ENCODE results near the gene SLC15A1. TPM values are rescaled to one million over a fixed set of nuclear protein-coding genes. Genes with fewer than 3 reads are reported as not detected.

SLC15A1 gene
- total RNA-seq, 1 donor from 2014 or later = not detected

GRCh38 chr13:98796798-98797197 is 44.3 kb upstream of the SLC15A1 start:
- H3K36me3 ChIP-seq (ENCODE audit: control insufficient read depth, insufficient read depth, low read length) = peaks cover 13% of the 10 kb centered on the region
- H3K27me3 ChIP-seq (ENCODE audit: control insufficient read depth, insufficient read depth, low read length) = no peaks in the 10 kb centered on the region
- FAIRE-seq (no peak), DNase-seq (ENCODE audit: low read depth) (no peak)
- no peak overlapping the region for H3K4me3 ChIP-seq (ENCODE audit: low read depth, low read length)
- TF ChIP-seq, protein P1, sequence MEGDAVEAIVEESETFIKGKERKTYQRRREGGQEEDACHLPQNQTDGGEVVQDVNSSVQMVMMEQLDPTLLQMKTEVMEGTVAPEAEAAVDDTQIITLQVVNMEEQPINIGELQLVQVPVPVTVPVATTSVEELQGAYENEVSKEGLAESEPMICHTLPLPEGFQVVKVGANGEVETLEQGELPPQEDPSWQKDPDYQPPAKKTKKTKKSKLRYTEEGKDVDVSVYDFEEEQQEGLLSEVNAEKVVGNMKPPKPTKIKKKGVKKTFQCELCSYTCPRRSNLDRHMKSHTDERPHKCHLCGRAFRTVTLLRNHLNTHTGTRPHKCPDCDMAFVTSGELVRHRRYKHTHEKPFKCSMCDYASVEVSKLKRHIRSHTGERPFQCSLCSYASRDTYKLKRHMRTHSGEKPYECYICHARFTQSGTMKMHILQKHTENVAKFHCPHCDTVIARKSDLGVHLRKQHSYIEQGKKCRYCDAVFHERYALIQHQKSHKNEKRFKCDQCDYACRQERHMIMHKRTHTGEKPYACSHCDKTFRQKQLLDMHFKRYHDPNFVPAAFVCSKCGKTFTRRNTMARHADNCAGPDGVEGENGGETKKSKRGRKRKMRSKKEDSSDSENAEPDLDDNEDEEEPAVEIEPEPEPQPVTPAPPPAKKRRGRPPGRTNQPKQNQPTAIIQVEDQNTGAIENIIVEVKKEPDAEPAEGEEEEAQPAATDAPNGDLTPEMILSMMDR (IDR thresholded peaks at IDR 0.05; ENCODE audit: insufficient read depth, low read length, severe bottlenecking) = no peak

GRCh38 chr13:98796191-98796590 is 43.7 kb upstream of the SLC15A1 start:
- Histone ChIP-seq H3K36me3 (ENCODE audit: control insufficient read depth, insufficient read depth, low read length) (peaks cover 13% of the 10 kb centered on the region), H3K27me3 (ENCODE audit: control insufficient read depth, insufficient read depth, low read length) (no peaks in the 10 kb centered on the region), H3K4me3 (ENCODE audit: low read depth, low read length) (no peak overlapping the region)
- DNase-seq (ENCODE audit: low read depth) = no peak
- TF ChIP-seq, protein P1 (IDR thresholded peaks at IDR 0.05; ENCODE audit: insufficient read depth, low read length, severe bottlenecking) = no peak
- no peak for FAIRE-seq

DNA sequence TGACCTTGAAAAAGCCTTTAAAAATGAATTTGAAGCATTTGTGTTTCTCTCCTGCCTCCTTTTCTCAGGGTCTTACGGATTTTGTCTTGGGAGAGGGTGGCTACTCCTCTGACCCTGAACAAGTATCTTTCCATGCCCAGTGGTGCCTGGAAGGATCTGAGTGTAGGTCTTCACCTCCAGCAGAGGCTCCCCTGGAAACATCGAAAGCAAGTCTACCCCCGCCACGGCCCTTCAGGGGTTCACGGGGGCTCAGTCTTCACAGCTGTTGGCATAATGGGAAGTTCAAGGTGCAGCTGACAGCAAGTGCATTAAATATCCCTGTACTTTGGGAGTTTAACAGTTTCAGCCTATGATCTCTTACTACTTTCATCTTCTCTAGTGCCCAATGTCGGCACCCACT is 42.7 kb upstream of the SLC15A1 start:
- FAIRE-seq (no peak), DNase-seq (ENCODE audit: low read depth) (no peak)
- Histone ChIP-seq H3K27me3 (ENCODE audit: control insufficient read depth, insufficient read depth, low read length) (no peaks in the 10 kb centered on the region), H3K4me3 (ENCODE audit: low read depth, low read length) (no peak overlapping the region), H3K36me3 (ENCODE audit: control insufficient read depth, insufficient read depth, low read length) (peaks cover 12% of the 10 kb centered on the region)
- TF ChIP-seq, protein P1 (IDR thresholded peaks at IDR 0.05; ENCODE audit: insufficient read depth, low read length, severe bottlenecking) = no peak

DNA sequence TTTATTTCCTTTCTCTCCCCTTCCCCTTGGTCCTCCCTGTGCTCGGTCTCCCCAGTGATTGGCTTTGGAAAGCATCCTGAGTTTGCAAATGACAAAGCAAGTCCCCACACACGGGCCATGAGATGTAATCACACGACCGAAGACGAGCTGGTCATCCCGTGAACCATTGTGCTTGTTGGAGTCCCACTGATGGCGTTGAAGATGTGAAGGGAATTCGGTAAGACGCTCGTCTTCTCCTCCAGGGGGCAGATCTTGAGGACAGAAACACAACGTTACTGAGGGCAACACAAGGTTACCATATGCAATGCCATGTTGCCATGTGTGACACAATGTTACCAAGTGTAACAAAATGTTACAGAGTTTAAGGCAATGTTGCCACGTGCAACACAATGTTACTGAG is 42.0 kb upstream of the SLC15A1 start:
- no peak for FAIRE-seq
- H3K4me3 ChIP-seq (ENCODE audit: low read depth, low read length) = no peak overlapping the region
- TF ChIP-seq, protein P1 (IDR thresholded peaks at IDR 0.05; ENCODE audit: insufficient read depth, low read length, severe bottlenecking) = no peak
- no peak for DNase-seq (ENCODE audit: low read depth)
- H3K27me3 ChIP-seq (ENCODE audit: control insufficient read depth, insufficient read depth, low read length) = no peaks in the 10 kb centered on the region
- H3K36me3 ChIP-seq (ENCODE audit: control insufficient read depth, insufficient read depth, low read length) = peaks cover 10% of the 10 kb centered on the region

GRCh38 chr13:98792785-98793495 is 40.5 kb upstream of the SLC15A1 start:
- FAIRE-seq (no peak), DNase-seq (ENCODE audit: low read depth) (no peak)
- H3K27me3 ChIP-seq (ENCODE audit: control insufficient read depth, insufficient read depth, low read length) = no peaks in the 10 kb centered on the region
- TF ChIP-seq, protein P1 (IDR thresholded peaks at IDR 0.05; ENCODE audit: insufficient read depth, low read length, severe bottlenecking) = no peak
- H3K36me3 ChIP-seq (ENCODE audit: control insufficient read depth, insufficient read depth, low read length) = peaks cover 10% of the 10 kb centered on the region
- no peak overlapping the region for H3K4me3 ChIP-seq (ENCODE audit: low read depth, low read length)

- H3K4me3 ChIP-seq (ENCODE audit: low read depth, low read length) = no peak overlapping the region
- TF ChIP-seq, protein P1 (IDR thresholded peaks at IDR 0.05; ENCODE audit: insufficient read depth, low read length, severe bottlenecking) = no peak
- no peaks in the 10 kb centered on the region for H3K27me3 ChIP-seq (ENCODE audit: control insufficient read depth, insufficient read depth, low read length)
- DNase-seq (ENCODE audit: low read depth) (no peak), FAIRE-seq (no peak)
- H3K36me3 ChIP-seq (ENCODE audit: control insufficient read depth, insufficient read depth, low read length) = peaks cover 10% of the 10 kb centered on the region
Measured at GRCh38 chr13:98792321-98792720, 39.8 kb upstream of the SLC15A1 start.

Data from bronchial epithelial cell (primary cell).